OCI-LY7 (cell line): ENCODE results near the gene DNHD1. TPM values are rescaled to one million over a fixed set of nuclear protein-coding genes. Genes with fewer than 3 reads are reported as not detected.
A peak's percentile ranks its signal among the peaks of the same experiment; 100 is the strongest.

Experiments
- BruUV-seq: library from RNA; stranded (reverse); fragments of 400-500 nt; replicated peaks from 2 replicates; lab custom pipeline; 2021; lab: Mats Ljungman, UMichigan
- CTCF ChIA-PET: fragments of 300-600 bp; sonication (Branson Sonifier 250); formaldehyde crosslinking; loops from one replicate; lab custom pipeline; 2022; ENCODE audit warnings: antibody characterized with exemption; ENCODE audit not compliant: unreplicated experiment; lab: Charles Lee
- POLR2A ChIA-PET: fragments of 300-600 bp; sonication (Branson Sonifier 250); formaldehyde crosslinking; loops from one replicate; lab custom pipeline; 2022; ENCODE audit warnings: antibody characterized with exemption; lab: Charles Lee
- DNase-seq: peaks from one replicate; pipeline ENCODE4 v3.0.0-alpha.2; 2015; ENCODE audit warnings: low spot score
- H2AFZ ChIP-seq: fragments of 200-600 bp; sonication (generic), shearing (Covaris generic); 2 replicates; pipeline ENCODE4 v1.6.1; 2014; ENCODE audit warnings: mild to moderate bottlenecking, antibody characterized with exemption, low read length, moderate library complexity
- H3K27ac ChIP-seq: fragments of 200-600 bp; sonication (generic); 2 replicates; pipeline ENCODE4 v1.5.1; 2014; ENCODE audit warnings: mixed run types, low read depth, mild to moderate bottlenecking, moderate library complexity, low read length, inconsistent platforms; ENCODE audit not compliant: poor library complexity, severe bottlenecking
- H3K36me3 ChIP-seq: fragments of 200-600 bp; sonication (generic); 2 replicates; pipeline ENCODE4 v1.6.1; 2014; ENCODE audit warnings: mild to moderate bottlenecking, antibody characterized with exemption, low read length, moderate library complexity, mixed read lengths; ENCODE audit not compliant: insufficient read depth
- H3K4me1 ChIP-seq: fragments of 200-600 bp; sonication (generic); 2 replicates; pipeline ENCODE4 v1.5.1; 2014; ENCODE audit warnings: mild to moderate bottlenecking, low read length; ENCODE audit not compliant: insufficient read depth, poor library complexity, severe bottlenecking
- H3K4me2 ChIP-seq: fragments of 200-600 bp; sonication (generic); 2 replicates; pipeline ENCODE4 v1.6.1; 2014; ENCODE audit warnings: mild to moderate bottlenecking, low read length
- H3K4me3 ChIP-seq: fragments of 200-600 bp; sonication (generic); 2 replicates; pipeline ENCODE4 v1.5.1; 2014; ENCODE audit warnings: mild to moderate bottlenecking, low read depth, low read length; ENCODE audit not compliant: poor library complexity, severe bottlenecking
- H3K79me2 ChIP-seq: fragments of 200-600 bp; sonication (generic); 2 replicates; pipeline ENCODE4 v1.6.1; 2016; ENCODE audit warnings: low read depth, mild to moderate bottlenecking, low read length, moderate library complexity, mixed read lengths; ENCODE audit not compliant: insufficient read depth
- H3K9me2 ChIP-seq: fragments of 200-600 bp; sonication (generic); 2 replicates; pipeline ENCODE4 v1.6.1; 2016; ENCODE audit warnings: mild to moderate bottlenecking, low read length, mixed read lengths; ENCODE audit not compliant: insufficient read depth
- H3K9me3 ChIP-seq: fragments of 200-600 bp; sonication (generic); 2 replicates; pipeline ENCODE4 v1.6.1; 2014; ENCODE audit warnings: mild to moderate bottlenecking, mixed run types, low read length, mixed read lengths
- H4K20me1 ChIP-seq: fragments of 200-600 bp; sonication (generic); 2 replicates; pipeline ENCODE4 v1.6.1; 2014; ENCODE audit warnings: mild to moderate bottlenecking, antibody characterized with exemption, low read length, moderate library complexity, mixed read lengths; ENCODE audit not compliant: insufficient read depth
- EZH2phosphoT487 ChIP-seq: fragments of 200-600 bp; sonication (generic); IDR thresholded peaks from 2 replicates; pipeline ENCODE4 v1.6.1; 2018; ENCODE audit warnings: low read depth, borderline replicate concordance, mild to moderate bottlenecking, mixed run types, antibody characterized with exemption, low read length, moderate library complexity, mixed read lengths
- intact Hi-C: fragments of 100-400 bp; cut with micrococcal nuclease; formaldehyde crosslinking; loops from one replicate; pipeline ENCODE4 v1.10.0; 2022; ENCODE audit not compliant: unreplicated experiment
- total RNA-seq, 2 experiments: library from RNA; depleted of rRNA in 1 of 2; stranded (reverse); fragments of >200 nt in 1 of 2; shearing (Covaris generic) in 1 of 2; gene quantifications; 2 replicates each; pipeline ENCODE4 v1.2.3, GENCODE V29; 2014 to 2022
- TF ChIP-seq, protein P1 (sequence below): fragments of 200-600 bp; sonication (generic); conservative IDR thresholded peaks from 2 replicates; pipeline ENCODE4 v1.5.1; 2014; ENCODE audit warnings: mild to moderate bottlenecking, antibody characterized with exemption, low read length, moderate library complexity, mixed read lengths

DNHD1 gene
- total RNA-seq, 2 experiments from 2014 or later = 24.3 to 52.7 TPM

GRCh38 chr11:6472934-6473333, 24.1 kb upstream of the DNHD1 start:
- H3K4me2 ChIP-seq = peak overlapping the region; percentile 84
- H4K20me1 ChIP-seq = no peaks in the 10 kb centered on the region
- ChIA-PET POLR2A (interaction anchor here (0.5 to 2.6 kb wide), 10 partner anchors 9 to 178 kb away, joined by 3 to 13 read pairs (median 4); partner anchors contain the start of genes ARFIP2, TIMM10B and TPP1), CTCF (interaction anchor here (0.5 to 1.9 kb wide), 3 partner anchors 8 to 96 kb away, joined by 3 to 4 read pairs (median 4); partner anchors contain the start of genes ARFIP2 and TIMM10B)
- H3K9me3 ChIP-seq = no peaks in the 10 kb centered on the region
- peaks cover 33% of the 10 kb centered on the region for H3K4me1 ChIP-seq
- no peaks in the 10 kb centered on the region for H3K9me2 ChIP-seq
- no TSS peak for BruUV-seq
- H3K79me2 ChIP-seq = no peaks in the 10 kb centered on the region
- no peak overlapping the region for H3K27ac ChIP-seq
- no peak overlapping the region for H2AFZ ChIP-seq
- intact Hi-C loops = no loop called here
- DNase-seq = no peak
- H3K4me3 ChIP-seq = peak overlapping the region; percentile 73
- H3K36me3 ChIP-seq = peaks cover 14% of the 10 kb centered on the region
- TF ChIP-seq, protein P1, sequence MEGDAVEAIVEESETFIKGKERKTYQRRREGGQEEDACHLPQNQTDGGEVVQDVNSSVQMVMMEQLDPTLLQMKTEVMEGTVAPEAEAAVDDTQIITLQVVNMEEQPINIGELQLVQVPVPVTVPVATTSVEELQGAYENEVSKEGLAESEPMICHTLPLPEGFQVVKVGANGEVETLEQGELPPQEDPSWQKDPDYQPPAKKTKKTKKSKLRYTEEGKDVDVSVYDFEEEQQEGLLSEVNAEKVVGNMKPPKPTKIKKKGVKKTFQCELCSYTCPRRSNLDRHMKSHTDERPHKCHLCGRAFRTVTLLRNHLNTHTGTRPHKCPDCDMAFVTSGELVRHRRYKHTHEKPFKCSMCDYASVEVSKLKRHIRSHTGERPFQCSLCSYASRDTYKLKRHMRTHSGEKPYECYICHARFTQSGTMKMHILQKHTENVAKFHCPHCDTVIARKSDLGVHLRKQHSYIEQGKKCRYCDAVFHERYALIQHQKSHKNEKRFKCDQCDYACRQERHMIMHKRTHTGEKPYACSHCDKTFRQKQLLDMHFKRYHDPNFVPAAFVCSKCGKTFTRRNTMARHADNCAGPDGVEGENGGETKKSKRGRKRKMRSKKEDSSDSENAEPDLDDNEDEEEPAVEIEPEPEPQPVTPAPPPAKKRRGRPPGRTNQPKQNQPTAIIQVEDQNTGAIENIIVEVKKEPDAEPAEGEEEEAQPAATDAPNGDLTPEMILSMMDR = no peak
- no peak for TF ChIP-seq EZH2phosphoT487

DNA sequence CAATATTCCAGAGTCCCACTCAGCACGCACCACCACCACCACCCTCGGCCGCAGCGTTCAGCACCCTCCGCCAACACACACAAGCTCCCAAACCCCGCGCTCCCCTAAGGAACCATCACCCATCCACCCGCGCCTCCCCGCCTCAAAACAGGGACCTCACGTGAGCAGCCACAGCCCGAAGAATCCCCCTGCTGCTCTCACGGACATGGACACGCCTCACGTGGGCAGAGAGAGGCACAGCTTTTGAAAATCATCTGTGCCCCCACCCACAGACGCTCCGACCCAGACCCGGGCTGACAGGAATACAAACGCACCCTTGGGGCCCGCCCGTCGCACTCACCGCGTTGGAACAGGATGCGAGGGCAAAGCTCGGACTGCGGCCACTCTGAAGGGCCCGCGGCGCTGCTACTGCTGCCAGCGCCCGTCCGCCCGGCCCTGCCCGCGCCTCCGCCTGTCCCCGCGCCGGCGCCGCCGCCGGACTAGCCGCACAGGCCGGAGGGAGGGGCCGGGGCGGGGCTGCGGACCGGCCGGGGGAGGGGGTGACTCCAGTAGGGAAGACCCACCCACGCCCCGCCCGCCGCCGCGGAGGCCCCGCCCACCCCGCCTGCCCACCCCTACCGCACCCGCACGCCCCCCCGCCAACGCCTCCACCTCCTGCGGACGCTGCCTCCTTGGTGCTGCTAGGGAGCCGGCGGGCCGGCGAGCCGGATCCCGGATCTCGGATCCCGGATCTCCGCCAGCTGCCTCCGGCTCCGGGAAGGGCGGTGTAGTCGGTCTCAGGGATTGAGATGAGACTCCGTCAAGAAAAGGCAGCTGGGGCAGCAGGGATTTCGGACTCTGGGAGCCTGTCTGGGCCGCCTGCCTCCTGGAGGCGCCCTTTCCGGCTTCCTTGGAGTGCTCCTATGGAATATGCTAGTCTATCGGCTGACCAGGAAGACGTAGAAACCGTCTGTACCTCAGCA, 23.3 kb upstream of the DNHD1 start, which contains the start of gene TRIM3:
TRIM3 (minus strand) TSS at position 491 of the 962 bp plus-strand sequence. CDS start 8,246 bp downstream, outside the sequence.
- Histone ChIP-seq H2AFZ (peak within 1 kb of the TSS; percentile 68; the same call in 1 of the 2 replicates), H3K9me2 (no peaks in the 10 kb centered on the region), H4K20me1 (no peaks in the 10 kb centered on the region), H3K36me3 (peaks cover 22% of the 10 kb centered on the region), H3K4me3 (peak within 1 kb of the TSS; percentile 73), H3K4me1 (peaks cover 31% of the 10 kb centered on the region), H3K4me2 (peak within 1 kb of the TSS; percentile 84), H3K9me3 (no peaks in the 10 kb centered on the region), H3K27ac (no peak within 1 kb of the TSS), H3K79me2 (no peaks in the 10 kb centered on the region)
- DNase-seq = peak; percentile 81
- no TSS peak for BruUV-seq
- intact Hi-C loops = no loop called here
- POLR2A ChIA-PET = interaction anchor here (0.5 to 2.6 kb wide), 8 partner anchors 8 to 179 kb away, joined by 3 to 13 read pairs (median 4); partner anchors contain the start of genes ARFIP2 and TIMM10B
- no peak for TF ChIP-seq EZH2phosphoT487
- TF ChIP-seq, protein P1 = no peak
- CTCF ChIA-PET = interaction anchor here (0.7 kb wide), 1 partner anchor 30 kb away, joined by 3 read pairs; no protein-coding TSS in a partner anchor
